NCI-H1694 (cell line): ENCODE measurements around the gene ANO5.

Experiments used
- DNase-seq: peaks from one replicate; lab custom pipeline; 2025; lab: John Stamatoyannopoulos, UW

ANO5 gene, protein sequence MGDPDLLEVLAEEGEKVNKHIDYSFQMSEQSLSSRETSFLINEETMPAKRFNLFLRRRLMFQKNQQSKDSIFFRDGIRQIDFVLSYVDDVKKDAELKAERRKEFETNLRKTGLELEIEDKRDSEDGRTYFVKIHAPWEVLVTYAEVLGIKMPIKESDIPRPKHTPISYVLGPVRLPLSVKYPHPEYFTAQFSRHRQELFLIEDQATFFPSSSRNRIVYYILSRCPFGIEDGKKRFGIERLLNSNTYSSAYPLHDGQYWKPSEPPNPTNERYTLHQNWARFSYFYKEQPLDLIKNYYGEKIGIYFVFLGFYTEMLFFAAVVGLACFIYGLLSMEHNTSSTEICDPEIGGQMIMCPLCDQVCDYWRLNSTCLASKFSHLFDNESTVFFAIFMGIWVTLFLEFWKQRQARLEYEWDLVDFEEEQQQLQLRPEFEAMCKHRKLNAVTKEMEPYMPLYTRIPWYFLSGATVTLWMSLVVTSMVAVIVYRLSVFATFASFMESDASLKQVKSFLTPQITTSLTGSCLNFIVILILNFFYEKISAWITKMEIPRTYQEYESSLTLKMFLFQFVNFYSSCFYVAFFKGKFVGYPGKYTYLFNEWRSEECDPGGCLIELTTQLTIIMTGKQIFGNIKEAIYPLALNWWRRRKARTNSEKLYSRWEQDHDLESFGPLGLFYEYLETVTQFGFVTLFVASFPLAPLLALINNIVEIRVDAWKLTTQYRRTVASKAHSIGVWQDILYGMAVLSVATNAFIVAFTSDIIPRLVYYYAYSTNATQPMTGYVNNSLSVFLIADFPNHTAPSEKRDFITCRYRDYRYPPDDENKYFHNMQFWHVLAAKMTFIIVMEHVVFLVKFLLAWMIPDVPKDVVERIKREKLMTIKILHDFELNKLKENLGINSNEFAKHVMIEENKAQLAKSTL

DNA sequence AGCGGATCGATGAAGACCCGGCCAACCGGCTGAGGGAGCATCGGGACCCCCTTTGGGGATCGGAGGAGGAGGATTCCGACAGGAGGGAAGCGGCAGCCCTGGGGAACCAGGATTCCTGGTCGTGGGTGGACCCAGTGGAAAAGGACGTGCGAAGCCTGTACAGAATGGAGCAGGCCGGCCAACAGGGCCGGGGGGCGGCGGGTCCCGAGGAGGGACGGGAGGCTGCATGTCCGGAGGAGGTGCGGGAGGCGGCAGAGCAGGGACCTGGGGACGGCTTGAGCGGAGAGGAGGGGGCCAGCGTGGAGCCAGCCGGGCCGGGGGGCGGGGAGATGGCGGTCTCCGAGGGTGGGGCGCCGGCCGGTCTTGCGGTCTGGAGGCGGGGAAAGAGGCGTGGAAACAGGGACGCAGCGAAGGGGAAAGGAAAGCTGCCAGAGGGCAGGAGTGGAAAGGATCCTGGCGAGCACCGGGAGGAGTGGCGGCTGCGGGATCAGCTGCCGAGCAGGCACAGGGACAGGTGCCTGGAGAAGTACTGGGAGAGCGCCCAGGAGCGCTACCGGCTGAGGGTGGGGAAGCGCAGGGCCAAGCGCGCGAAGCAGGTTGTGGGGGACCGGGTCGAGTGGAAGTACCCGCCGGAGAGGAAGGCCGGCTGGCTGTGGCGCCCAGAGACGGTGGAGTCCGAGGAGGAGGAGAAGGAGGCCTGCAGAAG, at the start of gene ANO5:
ANO5 (plus strand) TSS at position 444 of the 706 bp plus-strand sequence. CDS start 408 bp downstream, outside the sequence.
- peak; percentile 25 for DNase-seq

DNA sequence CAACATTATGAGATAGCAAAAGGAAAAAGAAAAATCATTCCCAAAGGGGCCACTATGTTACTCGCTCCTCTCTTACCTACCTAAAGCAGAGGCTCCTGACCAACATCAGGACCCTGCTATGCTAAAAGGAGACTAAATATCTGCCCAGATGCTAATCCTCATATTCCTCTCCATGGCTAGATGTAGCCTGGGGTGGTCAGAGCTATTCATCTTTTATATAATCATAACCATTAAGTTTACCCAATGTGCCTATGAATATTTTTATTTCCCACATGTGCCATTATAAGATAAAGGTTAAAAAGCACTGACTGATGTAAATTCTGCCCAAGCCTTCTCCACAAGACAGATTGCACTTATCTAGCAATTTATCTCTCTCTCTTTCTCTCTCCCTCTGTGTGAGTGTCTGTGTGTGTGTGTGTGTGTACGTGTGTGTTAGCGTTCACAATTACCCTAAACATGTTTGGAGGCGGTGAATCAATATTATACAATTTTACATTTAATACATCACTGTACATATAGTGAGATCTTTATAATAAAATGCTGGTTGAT, 41.2 kb upstream of the ANO5 start:
- no peak for DNase-seq

DNA sequence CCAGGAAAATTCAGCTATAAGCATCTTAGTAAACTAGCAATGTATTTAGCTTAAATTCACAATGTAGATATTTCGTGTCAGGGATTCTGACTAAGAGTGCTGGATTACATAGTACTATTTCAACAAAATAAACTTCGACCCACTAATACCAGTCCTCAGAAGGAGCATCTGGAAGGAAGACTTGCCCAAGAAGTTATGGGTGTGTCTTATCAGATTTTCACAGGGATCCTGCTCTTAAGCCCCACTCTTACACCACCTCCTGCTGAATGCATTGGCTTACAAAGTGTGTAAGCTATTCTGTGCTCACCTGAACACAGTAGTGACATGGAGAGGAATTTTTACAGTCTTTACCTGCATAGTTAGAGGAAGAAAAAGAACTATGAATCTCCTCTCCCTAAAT, 35.4 kb upstream of the ANO5 start:
- DNase-seq = no peak

DNA sequence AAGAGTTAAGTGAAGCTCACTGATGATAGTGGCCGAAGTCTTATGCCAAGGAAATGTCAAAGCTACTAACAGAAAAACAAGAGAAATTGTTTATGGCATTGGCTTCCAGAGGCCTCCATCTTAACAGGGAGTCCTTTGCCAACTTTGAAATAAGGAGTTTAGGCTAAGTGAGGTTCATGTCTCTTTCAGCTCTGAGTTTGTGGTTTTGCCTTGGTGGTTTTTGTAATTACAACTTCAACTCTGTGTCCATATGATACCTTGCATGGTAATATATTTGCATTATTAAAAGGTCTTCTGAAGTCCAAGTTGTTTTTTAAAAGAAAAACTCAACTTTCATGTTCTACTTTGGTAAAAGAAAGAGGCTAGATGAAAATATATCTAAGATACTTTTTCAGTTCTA, 31.4 kb upstream of the ANO5 start:
- DNase-seq = no peak

DNA sequence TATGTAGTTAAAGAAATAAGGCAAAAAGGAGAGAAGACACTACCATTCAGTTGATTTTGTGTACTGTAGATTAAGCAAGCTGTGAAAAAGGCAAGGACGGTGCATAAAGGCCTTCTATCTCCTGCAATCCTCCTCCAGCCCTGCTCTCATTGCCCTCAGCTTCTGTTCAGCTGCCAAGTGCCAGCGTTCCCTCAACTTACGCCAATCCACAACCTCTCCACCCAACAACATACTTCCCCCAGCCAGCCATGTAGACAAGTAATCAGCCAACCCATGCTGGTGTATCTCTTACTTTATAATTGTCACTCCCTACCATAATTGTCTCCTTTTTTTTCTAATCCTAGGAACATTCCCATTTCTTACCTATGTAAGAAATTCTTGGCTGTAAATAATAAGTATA, 30.1 kb upstream of the ANO5 start:
- no peak for DNase-seq

DNA sequence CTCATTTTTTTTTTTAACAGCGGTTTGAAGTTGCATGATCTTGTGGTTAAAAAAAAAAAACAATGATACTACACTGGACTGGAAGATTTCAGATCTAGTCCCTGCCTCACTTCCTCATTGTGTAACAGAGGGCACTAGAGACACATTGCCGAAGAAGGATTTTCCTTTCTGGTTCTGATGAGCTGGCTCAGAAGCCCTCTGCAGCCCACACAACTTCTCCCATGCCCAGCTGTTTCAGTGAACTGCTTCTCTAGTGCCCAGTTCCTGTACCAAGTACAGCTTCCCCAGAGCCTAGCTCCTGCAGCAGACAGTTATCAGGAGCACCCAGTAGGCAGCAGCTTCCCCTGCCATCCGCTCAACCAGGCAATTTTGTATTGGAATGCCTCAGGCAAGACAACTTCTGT, 29.5 kb upstream of the ANO5 start:
- DNase-seq = no peak

DNA sequence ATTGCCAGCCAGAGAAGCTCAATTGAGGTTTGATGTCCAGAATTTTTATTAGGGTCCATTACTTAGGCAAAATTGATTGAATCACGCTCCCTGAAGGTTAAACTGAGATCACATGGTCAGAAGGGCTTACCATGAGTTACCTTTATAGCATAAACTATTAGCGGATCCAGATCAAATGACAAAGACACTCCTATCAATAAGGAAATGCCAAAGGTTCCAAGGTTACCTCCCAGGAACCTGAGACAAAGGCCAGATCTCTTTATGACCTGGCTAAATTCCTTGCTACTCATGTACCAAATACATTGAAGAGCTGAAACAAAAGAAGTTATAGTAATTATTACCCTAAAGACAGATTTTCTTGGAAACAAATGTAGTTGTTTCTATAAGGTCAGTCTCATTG, 27.8 kb upstream of the ANO5 start:
- no peak for DNase-seq

DNA sequence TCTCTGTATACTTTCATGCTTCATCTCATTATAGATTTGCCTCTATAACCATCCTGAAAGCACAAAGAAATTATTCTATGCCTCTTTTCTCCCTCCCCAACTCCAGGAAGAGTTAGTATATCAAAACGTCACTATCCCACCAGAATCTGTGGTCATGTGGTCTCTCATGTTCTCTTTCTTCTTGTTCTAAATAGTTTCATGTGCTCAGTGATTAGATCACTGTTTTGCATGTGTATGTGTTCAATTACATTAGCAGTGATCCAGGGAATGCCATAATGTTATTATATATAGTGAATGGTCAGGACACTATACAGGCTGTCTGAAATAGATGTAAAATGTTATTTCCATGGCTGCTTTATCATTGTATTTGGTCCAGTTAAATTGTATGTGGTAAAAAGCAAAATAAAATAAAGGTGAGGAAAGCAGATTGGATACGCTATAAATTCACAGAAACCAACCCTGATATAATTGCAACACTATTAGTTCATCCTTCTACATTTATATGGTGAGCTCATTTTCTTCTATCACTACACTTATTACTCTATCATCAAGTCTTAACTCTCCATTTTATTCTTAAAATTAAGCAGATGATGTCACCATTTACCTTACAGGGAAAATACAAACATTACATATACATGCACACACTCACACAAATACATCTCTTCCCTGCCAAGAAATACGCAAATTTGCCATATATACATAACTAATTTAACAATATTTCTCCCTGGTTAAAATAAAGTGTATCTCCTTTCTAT, 26.9 kb upstream of the ANO5 start:
- DNase-seq = no peak

DNA sequence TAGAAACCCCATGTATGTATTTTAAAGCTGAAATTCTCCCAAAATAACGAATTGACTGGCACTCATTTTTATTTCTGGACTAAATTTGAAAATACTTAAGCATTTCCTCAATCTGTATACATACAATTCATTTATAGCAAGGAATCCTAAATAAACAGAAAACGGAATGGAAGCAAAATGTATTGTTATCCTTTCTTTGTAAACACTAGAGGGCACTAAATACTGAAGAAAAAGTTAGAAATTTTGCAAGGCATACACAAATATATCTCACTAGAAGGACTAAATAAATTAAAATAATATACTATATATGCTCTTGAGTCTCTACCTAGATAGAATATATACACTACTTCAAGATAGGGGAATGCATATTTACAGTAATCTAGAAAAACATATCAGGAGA, 23.1 kb upstream of the ANO5 start:
- DNase-seq = no peak

DNA sequence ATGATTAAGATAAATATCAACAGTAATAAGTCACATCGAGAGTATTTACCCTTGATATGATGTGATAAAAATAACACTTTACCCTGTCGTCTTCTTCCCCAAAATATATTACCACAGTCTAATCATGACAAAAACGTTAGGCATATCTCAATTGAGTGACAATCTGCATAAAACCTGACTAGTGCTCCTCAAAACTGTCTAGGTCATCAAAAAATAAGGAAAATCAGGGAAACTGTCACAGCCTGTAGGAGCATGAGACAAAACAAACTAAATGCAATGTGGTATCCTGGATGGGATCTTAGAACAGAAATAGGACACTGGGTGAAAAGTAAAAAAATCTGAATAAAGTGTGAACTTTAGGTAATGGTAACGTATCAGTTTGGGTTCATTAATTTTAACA, 19.4 kb upstream of the ANO5 start:
- DNase-seq = no peak

DNA sequence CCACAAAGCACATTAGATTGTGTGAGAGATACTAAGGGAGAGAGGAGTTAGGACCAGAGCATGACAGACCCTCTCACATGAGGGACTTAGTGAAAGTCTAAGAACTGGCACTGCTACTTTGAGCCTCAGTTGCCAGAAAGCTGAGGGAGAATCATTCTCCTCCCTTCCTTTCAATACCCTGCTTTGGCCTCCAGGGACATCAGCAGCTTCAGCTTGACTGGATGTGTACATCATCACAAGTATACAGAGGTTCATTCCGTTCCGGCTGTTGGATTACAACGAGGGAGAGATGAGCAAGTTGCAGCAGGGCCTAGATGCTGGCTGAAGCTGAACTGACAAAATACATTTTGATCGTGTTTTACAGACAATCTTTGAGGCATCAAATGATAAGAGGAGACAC, 15.7 kb upstream of the ANO5 start:
- no peak for DNase-seq

DNA sequence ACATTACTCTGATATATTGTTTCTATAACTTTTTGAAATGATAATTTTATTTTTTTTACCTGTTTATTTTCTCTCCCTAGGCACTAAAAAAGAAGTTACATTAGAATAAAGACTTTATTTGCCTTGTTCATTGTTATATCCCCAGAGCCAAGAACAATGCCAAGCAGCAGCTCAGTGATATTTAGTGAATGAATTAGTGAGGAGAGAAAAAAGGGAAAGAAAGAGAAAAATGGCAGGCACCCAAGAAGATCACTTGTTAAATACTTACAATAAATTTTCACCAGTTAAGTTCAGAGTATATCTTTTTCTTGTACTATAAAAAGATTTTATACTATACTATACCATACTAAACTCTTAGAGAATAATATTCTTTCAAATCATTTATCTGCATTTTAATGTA, 13.3 kb upstream of the ANO5 start:
- no peak for DNase-seq

DNA sequence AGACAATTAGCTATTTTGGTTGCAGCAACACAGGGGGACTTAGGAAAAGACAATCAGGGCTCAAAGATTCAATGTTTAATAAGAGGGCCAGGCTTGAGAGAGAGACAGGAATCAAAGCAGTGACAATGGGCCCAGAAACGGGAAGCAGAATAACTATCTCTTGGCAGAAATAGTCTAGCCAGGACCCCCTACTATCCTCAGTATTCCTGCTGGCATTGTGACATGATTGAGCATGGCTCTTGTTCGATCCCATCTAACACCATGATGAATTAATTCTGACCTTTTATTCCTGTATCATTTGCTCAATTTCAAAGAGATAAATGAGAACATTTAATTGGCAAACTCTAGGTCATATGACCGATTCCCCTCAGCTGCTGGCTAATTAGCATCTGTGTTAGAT, 12.8 kb upstream of the ANO5 start:
- DNase-seq = no peak

DNA sequence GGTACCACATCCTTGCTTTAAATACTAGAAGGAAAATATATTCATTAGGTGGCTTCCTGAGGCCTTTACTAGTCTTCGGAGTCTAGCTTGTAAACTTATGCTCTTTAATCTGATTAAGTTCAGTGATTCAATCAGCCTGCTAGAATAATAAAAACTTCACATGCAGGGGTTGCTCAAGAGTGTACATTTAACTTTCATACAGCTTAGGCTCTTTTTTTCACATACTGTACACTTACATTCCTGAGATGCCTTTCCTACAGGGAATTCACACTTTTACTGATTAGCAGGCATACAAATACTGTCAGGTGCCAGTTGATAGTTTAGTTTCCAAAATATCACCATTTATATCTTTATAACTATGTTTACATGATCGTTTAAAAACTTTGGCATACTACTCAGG, 3.2 kb upstream of the ANO5 start:
- no peak for DNase-seq

DNA sequence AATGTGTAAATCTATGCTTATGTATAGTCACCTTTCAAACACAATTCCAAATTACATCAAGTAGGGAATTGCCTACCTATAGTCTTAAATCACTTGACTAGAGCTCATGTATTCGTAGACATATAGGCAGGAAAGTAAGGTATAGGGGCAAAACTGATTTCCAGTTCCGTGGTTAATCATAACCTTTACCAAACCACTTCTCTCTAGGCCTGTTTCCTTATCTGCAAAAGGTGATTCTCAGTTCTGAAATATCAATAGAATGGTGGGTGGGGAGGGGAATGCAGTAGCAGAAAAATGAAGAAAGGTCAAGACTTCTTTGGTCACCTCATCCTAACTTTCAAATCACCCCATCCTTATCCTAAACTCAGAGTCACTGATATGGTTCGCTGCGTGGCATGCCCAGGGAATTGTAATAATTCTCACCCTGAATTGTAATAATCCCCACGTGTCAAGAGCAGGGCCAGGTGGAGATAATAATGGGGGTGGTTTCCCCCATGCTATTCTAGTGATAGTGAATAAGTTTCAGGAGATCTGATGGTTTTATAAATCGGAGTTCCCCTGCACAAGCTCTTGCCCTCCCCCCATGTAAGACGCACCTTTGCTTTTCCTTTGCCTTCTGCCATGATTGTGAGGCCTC, 1.9 kb upstream of the ANO5 start:
- no peak for DNase-seq

DNA sequence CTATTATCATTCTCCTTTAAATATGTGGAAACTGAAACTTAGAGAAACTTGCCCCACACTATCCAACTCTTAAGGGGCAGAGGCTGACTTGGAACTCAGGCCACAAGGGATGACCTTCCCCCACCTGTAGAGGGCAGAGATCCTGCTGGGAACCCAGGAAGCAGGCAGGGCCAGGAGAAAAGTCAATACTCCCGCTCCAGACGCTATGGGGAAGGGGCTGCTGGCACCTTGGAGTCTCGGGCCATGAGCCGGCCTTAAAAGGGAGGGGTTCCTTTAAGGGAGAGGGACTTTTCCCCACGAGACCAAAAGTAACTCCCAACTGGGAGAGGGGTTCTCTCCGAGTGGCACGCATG, 620 bp upstream of the ANO5 start:
- no peak for DNase-seq

DNA sequence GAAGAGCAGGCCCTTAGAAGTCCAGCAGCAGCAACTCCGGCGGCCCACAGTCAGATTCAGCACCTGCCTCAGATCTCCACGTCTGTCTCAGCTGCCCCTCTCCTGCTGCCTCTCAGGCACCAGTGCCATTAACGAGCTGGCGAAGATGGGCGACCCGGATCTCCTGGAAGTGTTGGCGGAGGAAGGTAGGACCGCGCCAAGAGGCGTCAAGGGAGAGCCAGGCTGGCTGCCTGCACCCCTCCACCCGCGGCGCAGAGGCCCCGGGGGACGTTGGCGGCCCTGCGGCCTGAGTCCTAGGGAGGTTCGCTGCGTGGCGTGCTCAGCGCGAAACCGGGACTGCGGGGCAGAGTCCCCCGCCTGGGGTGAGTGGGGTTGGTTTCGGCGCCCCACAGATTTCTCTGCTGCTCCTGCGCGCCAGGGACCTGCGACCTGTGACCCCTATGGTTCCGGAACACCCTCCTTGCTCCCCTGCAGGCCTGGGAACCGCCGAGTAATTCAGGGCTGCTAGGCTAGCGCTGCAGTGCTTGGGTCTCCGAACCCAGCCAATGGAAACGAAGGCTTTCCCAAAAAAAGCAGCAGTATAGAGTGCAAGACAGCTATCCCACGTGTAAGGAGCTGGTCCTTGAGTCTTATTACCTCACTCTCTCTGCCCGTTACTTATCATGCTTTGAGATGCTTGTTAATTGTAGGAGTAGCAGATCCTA, 615 bp downstream of the ANO5 start:
- no peak for DNase-seq

DNA sequence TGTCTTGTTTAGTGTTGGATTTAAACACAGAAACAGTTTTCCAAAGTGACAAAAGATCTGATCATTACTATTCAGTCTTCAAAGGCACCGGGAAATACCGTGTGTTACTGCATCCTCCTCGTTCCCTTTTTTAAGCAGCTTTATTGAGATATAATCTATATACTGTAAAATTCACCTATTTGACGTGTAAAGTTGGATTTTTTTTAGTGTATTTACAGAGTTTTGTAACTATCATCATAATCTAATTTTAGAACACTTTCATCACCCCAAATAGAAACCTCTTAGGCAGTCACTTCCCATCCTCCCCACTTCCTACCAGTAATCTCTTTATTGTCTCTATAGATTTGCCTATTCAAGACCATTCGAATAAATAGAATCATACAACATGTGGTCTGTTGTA, 1.4 kb downstream of the ANO5 start:
- DNase-seq = no peak

DNA sequence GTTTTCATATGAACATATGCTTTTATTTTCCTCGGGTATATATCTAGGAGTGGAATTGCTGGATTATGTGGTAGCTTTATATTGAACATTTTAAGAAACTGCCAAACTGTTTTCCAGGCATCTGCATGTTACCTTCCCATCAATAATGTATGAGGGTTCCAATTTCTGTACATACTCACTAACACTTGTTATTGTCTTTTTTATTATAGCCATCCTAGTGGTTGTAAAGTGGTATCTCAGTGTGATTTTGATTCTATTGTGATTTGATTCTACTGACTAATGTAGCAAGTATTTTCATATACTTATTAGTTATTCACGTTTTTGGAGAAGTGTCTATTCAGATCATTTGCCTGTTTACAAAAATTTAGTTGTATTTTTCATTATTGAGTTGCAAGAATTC, 2.0 kb downstream of the ANO5 start:
- no peak for DNase-seq

DNA sequence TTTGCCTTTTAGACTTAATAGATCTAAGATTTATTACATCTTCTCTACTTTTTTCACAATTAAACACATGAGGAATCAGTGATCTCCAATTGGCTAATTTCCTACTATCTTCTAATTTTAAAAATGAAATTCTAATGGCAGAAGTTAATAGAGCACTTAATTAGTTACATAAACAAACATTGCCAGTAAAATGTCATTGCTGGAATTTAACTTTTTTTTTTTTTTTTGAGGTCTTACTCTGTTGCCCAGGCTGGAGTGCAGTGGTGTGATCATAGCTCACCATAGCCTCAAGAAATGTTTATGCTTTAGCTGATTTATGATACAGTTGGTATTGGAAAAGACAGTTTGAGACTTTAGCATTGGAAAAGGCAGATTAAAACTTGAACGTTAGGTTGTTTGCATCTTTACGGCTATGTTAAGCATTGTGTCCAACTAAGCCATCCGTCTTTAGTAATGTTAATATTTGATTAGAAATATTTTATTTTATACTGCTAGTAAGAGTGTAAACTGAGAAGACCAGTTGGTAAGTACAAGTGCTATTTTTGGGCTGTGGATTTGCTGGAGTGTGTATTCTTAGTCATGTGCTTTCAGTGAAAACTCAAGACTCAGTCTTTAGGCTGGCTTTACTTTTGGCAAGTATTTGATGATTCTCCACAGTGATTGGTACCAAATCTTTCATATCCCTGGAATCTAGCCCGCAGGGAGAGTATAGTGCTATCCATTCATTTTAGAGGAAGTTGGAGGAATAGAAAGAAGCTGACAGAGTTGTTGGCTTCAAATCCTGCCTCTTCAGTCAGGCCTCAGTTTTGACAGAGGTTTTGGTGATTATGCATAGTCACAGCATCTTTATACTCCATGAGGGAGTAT, 4.5 kb downstream of the ANO5 start:
- DNase-seq = no peak
